Fibroblast of lung (primary cell): ENCODE results near the gene PPM1H. TPM values are rescaled to one million over a fixed set of nuclear protein-coding genes. Genes with fewer than 3 reads are reported as not detected.

ENCODE experiments used
- DNase-seq, 2 donors: peaks; one replicate each; pipeline versions ENCODE4 v3.0.0 to v3.0.0-alpha.2; 2010; ENCODE audit warnings: low read depth in 2 of 2
- H2AFZ ChIP-seq: 2 replicates; pipeline ENCODE4 v1.5.1; 2012; ENCODE audit warnings: low read length, control low read depth, inconsistent platforms
- H3K27ac ChIP-seq: 2 replicates; pipeline ENCODE4 v1.5.1; 2011; ENCODE audit warnings: low read length, control low read depth; ENCODE audit not compliant: insufficient read depth
- H3K27me3 ChIP-seq: 2 replicates; pipeline ENCODE4 v1.5.1; 2011; ENCODE audit warnings: mild to moderate bottlenecking, low read length; ENCODE audit not compliant: control insufficient read depth, insufficient read depth
- H3K36me3 ChIP-seq: 2 replicates; pipeline ENCODE4 v1.5.1; 2011; ENCODE audit warnings: low read length; ENCODE audit not compliant: control insufficient read depth, insufficient read depth
- H3K4me1 ChIP-seq: 2 replicates; pipeline ENCODE4 v1.5.1; 2011; ENCODE audit warnings: low read length; ENCODE audit not compliant: control insufficient read depth, insufficient read depth; ENCODE audit errors: extremely low read depth
- H3K4me2 ChIP-seq: 2 replicates; pipeline ENCODE4 v1.5.1; 2011; ENCODE audit warnings: low read length, control low read depth; ENCODE audit not compliant: insufficient read depth; ENCODE audit errors: extremely low read depth
- H3K4me3 ChIP-seq, 4 experiments: fragments of 200-600 bp in 1 of 4; sonication (generic) in 1 of 4; replicated peaks in 1 of 4; 2 replicates each; pipeline ENCODE4 v1.5.1; 2011 to 2016; ENCODE audit warnings: low read length in 4 of 4, low read depth in 3 of 4, mild to moderate bottlenecking in 3 of 4, control low read depth in 2 of 4, inconsistent platforms in 1 of 4, mixed read lengths in 1 of 4; ENCODE audit not compliant: insufficient read depth in 1 of 4; ENCODE audit errors: control extremely low read depth in 1 of 4
- H3K79me2 ChIP-seq: 2 replicates; pipeline ENCODE4 v1.5.1; 2012; ENCODE audit warnings: mild to moderate bottlenecking, low read length, inconsistent platforms; ENCODE audit not compliant: control insufficient read depth, insufficient read depth
- H3K9ac ChIP-seq: 2 replicates; pipeline ENCODE4 v1.5.1; 2011; ENCODE audit warnings: mild to moderate bottlenecking, low read length, control low read depth; ENCODE audit not compliant: insufficient read depth
- H3K9me3 ChIP-seq: 2 replicates; pipeline ENCODE4 v1.5.1; 2012; ENCODE audit warnings: low read depth, low read length; ENCODE audit not compliant: control insufficient read depth, insufficient read depth
- H4K20me1 ChIP-seq: 2 replicates; pipeline ENCODE4 v1.5.1; 2011; ENCODE audit warnings: low read length; ENCODE audit not compliant: control insufficient read depth, insufficient read depth; ENCODE audit errors: extremely low read depth
- EZH2 ChIP-seq: IDR thresholded peaks from 2 replicates; pipeline ENCODE4 v1.5.1; 2012; ENCODE audit warnings: low read length, control low read depth, mild to moderate bottlenecking; ENCODE audit errors: missing control alignments
- polyA plus RNA-seq, 2 donors: library from polyadenylated mRNA; depleted of rRNA in 1 of 2; stranded (reverse) in 1 of 2; unstranded in 1 of 2; fragments of >200 nt; gene quantifications; 2 replicates each; pipeline ENCODE4 v1.2.1, GENCODE V29; 2011 to 2012; ENCODE audit warnings: missing spikeins in 1 of 2
- total RNA-seq: library from RNA; depleted of rRNA; stranded (reverse); fragments of >200 nt; gene quantifications from 2 replicates; pipeline ENCODE4 v1.2.1, GENCODE V29; 2014
- TF ChIP-seq, protein P1 (sequence below), 2 donors: IDR thresholded peaks in 1 of 2; conservative IDR thresholded peaks in 1 of 2; 1 replicate in 1 of 2; 2 replicates in 1 of 2; pipeline ENCODE4 v1.5.1; 2011 to 2012; ENCODE audit warnings: low read length in 2 of 2, control low read depth in 1 of 2, inconsistent platforms in 1 of 2, low read depth in 1 of 2, mild to moderate bottlenecking in 1 of 2

Gene PPM1H
- total and polyA plus RNA-seq, 2 donors (not counting 1 experiment from before 2014, with no cell fraction given): 0.57 to 3.1 TPM

DNA sequence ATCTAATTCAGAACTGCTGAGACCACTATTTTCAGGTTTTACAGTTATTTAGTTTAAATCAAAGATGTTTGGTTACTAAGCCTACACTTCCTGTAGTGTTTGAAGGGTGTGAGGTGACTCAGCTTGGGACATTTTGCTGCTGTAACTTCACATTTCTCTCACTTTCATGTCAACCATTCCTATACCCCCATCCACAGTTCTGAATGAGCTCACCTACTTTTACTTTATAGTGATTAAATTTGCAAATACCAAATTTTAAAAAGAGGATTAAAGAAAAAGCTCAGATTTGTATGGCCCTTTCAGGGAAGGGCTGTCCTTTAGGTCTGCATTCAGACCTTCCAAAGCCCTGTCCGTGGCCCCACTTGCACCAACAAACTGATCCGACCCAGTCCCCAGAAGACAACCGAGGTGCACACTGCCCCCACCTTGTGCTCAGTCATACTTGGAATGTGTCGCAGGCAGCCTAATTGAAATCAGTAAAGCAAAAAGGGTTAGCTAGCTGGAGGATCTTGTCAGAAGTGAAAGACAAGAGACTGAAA, 294.0 kb downstream of the PPM1H start:
- DNase-seq: peak; percentile 24 to 68
- Histone ChIP-seq H3K36me3 (no peaks in the 10 kb centered on the region), H3K9me3 (no peaks in the 10 kb centered on the region), H2AFZ (no peak overlapping the region), H4K20me1 (no peaks in the 10 kb centered on the region), H3K4me3 (no peak overlapping the region), H3K4me1 (peaks cover 6% of the 10 kb centered on the region), H3K4me2 (peak overlapping the region; percentile 3), H3K27me3 (no peaks in the 10 kb centered on the region), H3K79me2 (no peaks in the 10 kb centered on the region), H3K27ac (no peak overlapping the region), H3K9ac (no peak overlapping the region)
- TF ChIP-seq EZH2: no peak
- TF ChIP-seq, protein P1, sequence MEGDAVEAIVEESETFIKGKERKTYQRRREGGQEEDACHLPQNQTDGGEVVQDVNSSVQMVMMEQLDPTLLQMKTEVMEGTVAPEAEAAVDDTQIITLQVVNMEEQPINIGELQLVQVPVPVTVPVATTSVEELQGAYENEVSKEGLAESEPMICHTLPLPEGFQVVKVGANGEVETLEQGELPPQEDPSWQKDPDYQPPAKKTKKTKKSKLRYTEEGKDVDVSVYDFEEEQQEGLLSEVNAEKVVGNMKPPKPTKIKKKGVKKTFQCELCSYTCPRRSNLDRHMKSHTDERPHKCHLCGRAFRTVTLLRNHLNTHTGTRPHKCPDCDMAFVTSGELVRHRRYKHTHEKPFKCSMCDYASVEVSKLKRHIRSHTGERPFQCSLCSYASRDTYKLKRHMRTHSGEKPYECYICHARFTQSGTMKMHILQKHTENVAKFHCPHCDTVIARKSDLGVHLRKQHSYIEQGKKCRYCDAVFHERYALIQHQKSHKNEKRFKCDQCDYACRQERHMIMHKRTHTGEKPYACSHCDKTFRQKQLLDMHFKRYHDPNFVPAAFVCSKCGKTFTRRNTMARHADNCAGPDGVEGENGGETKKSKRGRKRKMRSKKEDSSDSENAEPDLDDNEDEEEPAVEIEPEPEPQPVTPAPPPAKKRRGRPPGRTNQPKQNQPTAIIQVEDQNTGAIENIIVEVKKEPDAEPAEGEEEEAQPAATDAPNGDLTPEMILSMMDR (conservative IDR thresholded peaks at IDR 0.05 in 1 of 2, IDR thresholded peaks at IDR 0.05 in 1 of 2; ENCODE audit: low read depth in 1 of 2, low read length in 2 of 2): no peak

DNA sequence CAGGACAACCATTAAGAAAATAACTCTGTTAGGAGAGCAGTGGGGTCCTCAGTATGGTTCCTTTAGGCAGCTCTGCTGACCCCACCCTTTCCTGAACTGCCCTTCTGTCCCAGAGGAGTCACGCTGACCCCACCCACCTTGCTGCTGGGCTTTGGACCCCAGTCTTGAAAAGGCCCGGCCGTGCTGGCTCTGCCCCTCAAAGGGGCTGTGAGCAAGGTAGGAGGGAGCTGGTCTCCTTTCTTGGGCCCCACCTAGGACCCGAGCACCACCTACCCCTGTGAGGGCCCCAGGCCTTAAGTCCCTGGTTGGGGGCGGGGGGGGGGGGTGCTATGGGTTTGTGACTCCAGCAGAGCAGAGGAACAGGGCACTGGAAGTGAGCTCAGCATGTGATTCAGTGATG, 297.3 kb downstream of the PPM1H start:
- Histone ChIP-seq H3K4me3 (no peak overlapping the region), H3K27me3 (no peaks in the 10 kb centered on the region), H2AFZ (no peak overlapping the region), H4K20me1 (no peaks in the 10 kb centered on the region), H3K36me3 (no peaks in the 10 kb centered on the region), H3K4me2 (no peak overlapping the region), H3K27ac (no peak overlapping the region), H3K79me2 (no peaks in the 10 kb centered on the region), H3K4me1 (peaks cover 4% of the 10 kb centered on the region), H3K9me3 (no peaks in the 10 kb centered on the region), H3K9ac (no peak overlapping the region)
- DNase-seq: no peak
- no peak for TF ChIP-seq EZH2
- TF ChIP-seq, protein P1 (conservative IDR thresholded peaks at IDR 0.05 in 1 of 2, IDR thresholded peaks at IDR 0.05 in 1 of 2; ENCODE audit: low read depth in 1 of 2, low read length in 2 of 2): no peak

DNA sequence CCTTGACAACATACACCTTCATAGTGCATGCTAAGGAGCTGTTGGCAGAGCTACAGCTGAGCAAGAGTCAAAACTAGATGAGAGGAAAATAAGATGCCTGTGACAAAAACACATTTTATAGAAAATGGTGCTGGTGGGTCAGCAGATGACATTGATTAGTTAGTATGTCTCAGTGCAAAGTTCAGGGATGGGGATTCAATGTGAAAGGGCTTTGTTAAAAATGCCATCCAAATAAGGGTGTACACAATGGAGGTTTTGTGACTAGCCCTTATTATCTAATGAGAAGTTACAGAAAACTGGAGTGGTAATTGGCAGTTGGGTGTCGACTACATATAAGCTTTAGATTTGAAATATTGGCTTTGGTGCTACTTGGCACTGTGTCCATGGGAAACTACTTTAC, 299.3 kb downstream of the PPM1H start:
- no peak for DNase-seq
- H3K9ac ChIP-seq: no peak overlapping the region
- H3K79me2 ChIP-seq: no peaks in the 10 kb centered on the region
- no peaks in the 10 kb centered on the region for H3K27me3 ChIP-seq
- H3K4me1 ChIP-seq: peaks cover 3% of the 10 kb centered on the region
- H2AFZ ChIP-seq: no peak overlapping the region
- no peaks in the 10 kb centered on the region for H4K20me1 ChIP-seq
- H3K9me3 ChIP-seq: no peaks in the 10 kb centered on the region
- TF ChIP-seq EZH2: no peak
- TF ChIP-seq, protein P1 (conservative IDR thresholded peaks at IDR 0.05 in 1 of 2, IDR thresholded peaks at IDR 0.05 in 1 of 2; ENCODE audit: low read depth in 1 of 2, low read length in 2 of 2): no peak
- no peak overlapping the region for H3K4me3 ChIP-seq
- H3K4me2 ChIP-seq: no peak overlapping the region
- no peak overlapping the region for H3K27ac ChIP-seq
- no peaks in the 10 kb centered on the region for H3K36me3 ChIP-seq
